ENCODE measurements around the gene RBM47. TPM values are rescaled to one million over a fixed set of nuclear protein-coding genes. Genes with fewer than 3 reads are reported as not detected.
"Not testable (repeated sequence)": the region's sequence is repeated elsewhere in the genome, so short reads cannot be mapped to it uniquely, and the experiment has no call there.

The RBM47 gene
- total RNA-seq, 1 donor from 2014 or later = 105 TPM

DNA sequence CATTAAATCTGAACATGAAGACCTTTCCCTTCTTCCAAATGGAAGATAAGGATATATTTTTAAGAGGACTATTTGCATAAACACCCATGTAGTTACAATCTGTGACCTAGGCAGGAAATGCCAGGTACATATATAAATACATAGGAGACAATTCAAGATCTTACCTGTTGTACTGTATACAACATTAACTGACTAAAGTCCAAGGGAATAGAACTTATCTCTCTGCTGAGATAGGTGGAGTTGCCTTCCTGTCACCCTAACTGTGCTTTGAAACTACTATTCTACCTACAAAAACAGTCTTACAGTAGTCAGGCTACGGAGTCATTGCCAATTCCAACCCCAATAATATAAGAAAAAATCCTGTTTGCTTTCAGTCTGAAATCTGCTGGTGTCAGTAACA, 188.2 kb downstream of the RBM47 start:
- no peak for DNase-seq
- Histone ChIP-seq H3K36me3 (peaks cover 6% of the 10 kb centered on the region), H3K27me3 (no peaks in the 10 kb centered on the region), H3K4me3 (no peak overlapping the region), H3K9me3 (no peaks in the 10 kb centered on the region), H3K27ac (no peak overlapping the region), H3K4me1 (no peaks in the 10 kb centered on the region)
- no peak for ATAC-seq
- TF ChIP-seq, protein P1, sequence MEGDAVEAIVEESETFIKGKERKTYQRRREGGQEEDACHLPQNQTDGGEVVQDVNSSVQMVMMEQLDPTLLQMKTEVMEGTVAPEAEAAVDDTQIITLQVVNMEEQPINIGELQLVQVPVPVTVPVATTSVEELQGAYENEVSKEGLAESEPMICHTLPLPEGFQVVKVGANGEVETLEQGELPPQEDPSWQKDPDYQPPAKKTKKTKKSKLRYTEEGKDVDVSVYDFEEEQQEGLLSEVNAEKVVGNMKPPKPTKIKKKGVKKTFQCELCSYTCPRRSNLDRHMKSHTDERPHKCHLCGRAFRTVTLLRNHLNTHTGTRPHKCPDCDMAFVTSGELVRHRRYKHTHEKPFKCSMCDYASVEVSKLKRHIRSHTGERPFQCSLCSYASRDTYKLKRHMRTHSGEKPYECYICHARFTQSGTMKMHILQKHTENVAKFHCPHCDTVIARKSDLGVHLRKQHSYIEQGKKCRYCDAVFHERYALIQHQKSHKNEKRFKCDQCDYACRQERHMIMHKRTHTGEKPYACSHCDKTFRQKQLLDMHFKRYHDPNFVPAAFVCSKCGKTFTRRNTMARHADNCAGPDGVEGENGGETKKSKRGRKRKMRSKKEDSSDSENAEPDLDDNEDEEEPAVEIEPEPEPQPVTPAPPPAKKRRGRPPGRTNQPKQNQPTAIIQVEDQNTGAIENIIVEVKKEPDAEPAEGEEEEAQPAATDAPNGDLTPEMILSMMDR (IDR thresholded peaks at IDR 0.05) = no peak
- intact Hi-C loops (cut with DNase I) = loop anchor here (10.0 kb wide), 1 partner anchor 283 kb away; no protein-coding TSS in a partner anchor

DNA sequence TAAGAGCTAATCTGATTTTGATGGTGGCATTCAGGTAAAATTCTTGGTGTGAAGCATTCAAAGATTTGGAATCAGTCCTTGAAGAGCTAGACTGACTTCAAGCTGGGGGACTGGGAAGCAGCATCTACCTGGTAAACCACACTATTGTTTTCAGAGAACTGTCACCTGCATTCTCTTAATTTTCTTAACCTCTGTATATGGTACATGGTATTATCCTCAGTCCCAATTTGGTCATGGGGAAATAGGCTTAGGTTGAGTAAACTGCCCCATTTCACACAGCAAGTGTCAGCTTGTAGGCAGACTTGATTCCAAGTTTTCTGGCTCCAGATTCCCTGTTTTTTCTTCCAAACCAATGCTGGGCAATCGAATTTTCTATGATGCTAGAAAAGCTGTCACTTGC, 190.1 kb downstream of the RBM47 start:
- intact Hi-C loops (cut with DNase I) = no loop called here
- Histone ChIP-seq H3K27ac (no peak overlapping the region), H3K36me3 (peaks cover 6% of the 10 kb centered on the region), H3K9me3 (no peaks in the 10 kb centered on the region), H3K27me3 (no peaks in the 10 kb centered on the region), H3K4me1 (no peaks in the 10 kb centered on the region), H3K4me3 (no peak overlapping the region)
- DNase-seq (no peak), ATAC-seq (no peak)
- TF ChIP-seq, protein P1 (IDR thresholded peaks at IDR 0.05) = no peak

GRCh38 chr4:40438384-40439026, 191.2 kb downstream of the RBM47 start:
- DNase-seq (no peak), ATAC-seq (peak; percentile 29)
- no peaks in the 10 kb centered on the region for H3K9me3 ChIP-seq
- H3K27ac ChIP-seq = no peak overlapping the region
- intact Hi-C loops (cut with DNase I) = no loop called here
- TF ChIP-seq, protein P1 (IDR thresholded peaks at IDR 0.05) = no peak
- no peaks in the 10 kb centered on the region for H3K27me3 ChIP-seq
- no peaks in the 10 kb centered on the region for H3K4me1 ChIP-seq
- peaks cover 7% of the 10 kb centered on the region for H3K36me3 ChIP-seq
- no peak overlapping the region for H3K4me3 ChIP-seq

DNA sequence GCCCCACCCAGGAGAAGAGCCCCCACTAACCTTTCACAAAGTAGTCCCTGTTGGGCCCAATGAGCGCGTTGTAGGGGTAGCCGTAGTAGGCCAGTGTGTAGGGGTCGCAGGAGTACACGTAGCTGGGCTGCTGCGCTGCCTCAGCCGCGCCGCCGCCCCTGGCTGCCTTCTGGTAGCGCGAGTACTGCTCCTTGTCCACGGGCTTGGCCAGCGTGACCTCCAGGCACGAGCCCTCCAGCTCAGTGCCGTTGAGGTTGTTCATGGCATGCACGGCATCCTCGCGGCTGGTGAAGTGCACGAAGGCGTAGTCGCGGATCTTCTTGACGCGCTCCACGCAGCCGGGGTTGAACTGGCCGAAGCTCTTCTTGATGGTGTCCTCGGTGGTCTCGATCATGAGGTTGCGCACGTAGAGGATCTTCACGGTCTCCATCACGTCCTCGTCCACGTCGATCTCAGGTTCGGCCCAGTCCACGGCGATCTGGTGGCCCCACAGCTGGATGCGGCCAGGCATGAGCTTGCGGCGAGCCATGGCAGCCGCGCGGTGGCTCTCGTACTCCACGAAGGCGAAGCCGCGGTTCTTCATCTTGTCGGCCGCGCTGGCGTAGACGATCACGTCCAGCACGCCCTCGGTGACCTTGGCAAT, 191.8 kb downstream of the RBM47 start:
- Histone ChIP-seq H3K36me3 (peaks cover 13% of the 10 kb centered on the region), H3K27ac (no peak overlapping the region), H3K4me1 (no peaks in the 10 kb centered on the region), H3K9me3 (no peaks in the 10 kb centered on the region), H3K4me3 (no peak overlapping the region), H3K27me3 (no peaks in the 10 kb centered on the region)
- DNase-seq = no peak
- TF ChIP-seq, protein P1 (IDR thresholded peaks at IDR 0.05) = no peak
- intact Hi-C loops (cut with DNase I) = no loop called here
- ATAC-seq = peak; percentile 8

GRCh38 chr4:40435306-40435705, 194.4 kb downstream of the RBM47 start:
- intact Hi-C loops (cut with DNase I); H3K4me1 ChIP-seq; H3K27ac ChIP-seq; H3K4me3 ChIP-seq; ATAC-seq; H3K27me3 ChIP-seq; DNase-seq; H3K9me3 ChIP-seq: not testable (repeated sequence)
- H3K36me3 ChIP-seq = peaks cover 19% of the 10 kb centered on the region

DNA sequence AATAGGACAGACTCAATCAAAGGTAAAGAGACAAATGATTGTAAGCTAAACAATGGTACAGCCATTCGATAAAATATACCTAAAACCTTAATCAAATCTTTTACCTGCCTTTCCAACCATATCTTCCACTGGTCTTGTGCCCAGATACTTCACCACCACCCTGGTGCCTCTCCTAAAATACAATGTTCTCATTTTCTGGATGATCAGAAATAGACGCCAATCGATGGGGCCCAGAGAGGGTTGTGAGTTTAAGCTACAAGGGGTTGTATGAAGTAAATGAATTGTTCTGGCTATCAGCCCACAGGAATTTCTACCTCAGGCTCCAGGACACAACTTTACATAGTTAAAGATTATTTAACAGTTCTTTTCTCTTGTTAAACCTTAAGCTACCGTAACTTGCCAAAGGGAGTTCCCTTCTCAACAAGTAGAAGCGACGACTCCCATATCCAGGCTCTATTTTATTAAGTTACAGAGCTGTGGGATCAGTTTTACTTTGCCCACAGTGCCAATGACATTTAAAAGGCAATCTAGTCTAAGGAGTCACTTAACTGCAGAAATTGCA, 195.5 kb downstream of the RBM47 start:
- no peak overlapping the region for H3K27ac ChIP-seq
- H3K36me3 ChIP-seq = peaks cover 19% of the 10 kb centered on the region
- TF ChIP-seq, protein P1 (IDR thresholded peaks at IDR 0.05) = no peak
- H3K4me1 ChIP-seq = no peaks in the 10 kb centered on the region
- intact Hi-C loops (cut with DNase I) = no loop called here
- H3K9me3 ChIP-seq = no peaks in the 10 kb centered on the region
- no peak overlapping the region for H3K4me3 ChIP-seq
- no peak for ATAC-seq
- no peak for DNase-seq
- no peaks in the 10 kb centered on the region for H3K27me3 ChIP-seq

Measured in upper lobe of right lung (tissue), 1 donor.